Middle frontal gyrus (tissue), 1 donor: ENCODE measurements around the gene VWA1.
A peak's percentile ranks its signal among the peaks of the same experiment; 100 is the strongest.

Source experiments
- DNase-seq: peaks from one replicate; pipeline ENCODE4 v3.0.0-alpha.2; 2015; ENCODE audit warnings: low spot score; ENCODE audit errors: extremely low spot score

VWA1 gene, protein sequence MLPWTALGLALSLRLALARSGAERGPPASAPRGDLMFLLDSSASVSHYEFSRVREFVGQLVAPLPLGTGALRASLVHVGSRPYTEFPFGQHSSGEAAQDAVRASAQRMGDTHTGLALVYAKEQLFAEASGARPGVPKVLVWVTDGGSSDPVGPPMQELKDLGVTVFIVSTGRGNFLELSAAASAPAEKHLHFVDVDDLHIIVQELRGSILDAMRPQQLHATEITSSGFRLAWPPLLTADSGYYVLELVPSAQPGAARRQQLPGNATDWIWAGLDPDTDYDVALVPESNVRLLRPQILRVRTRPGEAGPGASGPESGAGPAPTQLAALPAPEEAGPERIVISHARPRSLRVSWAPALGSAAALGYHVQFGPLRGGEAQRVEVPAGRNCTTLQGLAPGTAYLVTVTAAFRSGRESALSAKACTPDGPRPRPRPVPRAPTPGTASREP

DNA sequence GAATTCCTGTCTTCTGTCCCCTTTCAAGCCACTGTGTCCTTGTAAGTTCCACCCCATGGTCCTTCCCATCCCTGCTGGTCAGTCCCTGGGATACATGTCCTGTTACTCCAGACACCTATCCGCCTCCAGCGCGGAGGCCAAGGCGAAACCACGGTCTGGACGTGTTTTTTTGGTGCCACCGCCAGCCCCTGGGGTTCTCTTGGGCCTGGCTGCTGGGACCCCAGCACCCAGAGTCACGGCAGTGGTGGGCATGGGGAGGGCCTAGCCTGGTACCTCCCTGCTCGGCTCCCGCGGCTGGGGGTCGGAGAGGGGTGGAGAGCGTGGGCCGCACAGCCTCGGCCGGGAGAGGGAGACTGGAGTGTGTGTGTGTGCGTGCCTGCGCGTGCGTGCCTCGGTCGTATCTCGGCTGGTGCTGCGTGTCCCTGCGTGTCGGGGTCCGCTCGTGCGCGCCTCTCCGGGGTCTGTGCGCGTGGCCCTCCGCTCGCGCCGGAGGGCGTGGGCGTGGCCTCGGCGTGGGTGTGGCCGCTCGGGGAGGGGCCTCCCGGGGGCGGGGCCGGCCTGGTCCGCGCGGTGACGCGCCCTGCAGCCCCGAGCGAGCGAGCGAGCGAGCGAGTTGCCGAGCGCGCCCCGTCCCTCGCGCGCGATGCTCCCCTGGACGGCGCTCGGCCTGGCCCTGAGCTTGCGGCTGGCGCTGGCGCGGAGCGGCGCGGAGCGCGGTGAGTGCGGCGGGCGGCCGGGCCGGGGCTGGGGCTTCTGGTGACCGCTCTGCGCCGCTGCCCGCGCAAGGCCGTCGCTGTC lies at the start of gene VWA1:
TSS of gene VWA1 (plus strand) at position 585 of the 798 bp plus-strand sequence. CDS start at position 644, 59 bp downstream.
- DNase-seq: no peak

DNA sequence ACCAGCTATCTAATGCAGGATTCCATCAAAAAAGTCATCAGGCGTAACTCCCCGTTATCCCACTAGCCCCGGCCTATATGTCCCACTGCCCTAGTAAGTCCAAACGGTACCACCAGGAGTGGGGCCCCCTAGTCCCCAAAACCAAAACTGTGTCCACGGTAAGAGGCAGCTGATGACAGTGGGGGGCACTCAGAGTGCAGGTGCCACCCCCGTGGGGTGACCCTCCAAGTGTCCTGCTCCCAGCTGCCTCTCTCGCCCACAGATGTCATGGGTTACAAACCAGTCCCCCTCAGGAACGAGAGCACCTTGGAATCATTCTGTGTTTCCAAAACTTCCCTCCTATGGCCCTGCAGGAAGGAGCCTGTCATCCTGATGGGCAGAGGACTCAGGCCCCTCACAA lies 49.6 kb upstream of the VWA1 start:
- no peak for DNase-seq

- DNase-seq: no peak
Measured at GRCh38 chr1:1387098-1388077, 48.1 kb upstream of the VWA1 start.

GRCh38 chr1:1388078-1388472 lies 47.4 kb upstream of the VWA1 start:
- no peak for DNase-seq

- no peak for DNase-seq
Measured at GRCh38 chr1:1390675-1391074, 44.8 kb upstream of the VWA1 start.

DNA sequence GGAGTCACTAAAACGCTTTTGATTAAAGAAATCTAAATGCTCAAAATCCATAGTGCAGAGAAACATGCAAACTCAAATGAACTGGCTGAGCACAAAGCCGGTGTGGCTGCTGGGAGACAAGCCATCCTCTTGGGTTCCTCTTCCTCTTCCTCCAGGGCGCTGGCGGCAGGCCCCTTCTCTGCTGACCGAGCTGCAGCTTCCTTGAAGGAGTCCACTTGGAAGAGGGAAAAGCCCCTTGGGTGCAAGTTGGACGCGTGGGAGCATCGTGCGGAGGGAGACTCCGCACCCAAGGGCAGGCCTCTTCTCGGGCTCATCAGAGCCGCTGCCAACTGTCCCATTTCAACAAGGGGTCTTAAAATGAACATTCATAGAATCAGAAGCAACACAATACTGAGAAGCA lies 44.3 kb upstream of the VWA1 start:
- no peak for DNase-seq

DNA sequence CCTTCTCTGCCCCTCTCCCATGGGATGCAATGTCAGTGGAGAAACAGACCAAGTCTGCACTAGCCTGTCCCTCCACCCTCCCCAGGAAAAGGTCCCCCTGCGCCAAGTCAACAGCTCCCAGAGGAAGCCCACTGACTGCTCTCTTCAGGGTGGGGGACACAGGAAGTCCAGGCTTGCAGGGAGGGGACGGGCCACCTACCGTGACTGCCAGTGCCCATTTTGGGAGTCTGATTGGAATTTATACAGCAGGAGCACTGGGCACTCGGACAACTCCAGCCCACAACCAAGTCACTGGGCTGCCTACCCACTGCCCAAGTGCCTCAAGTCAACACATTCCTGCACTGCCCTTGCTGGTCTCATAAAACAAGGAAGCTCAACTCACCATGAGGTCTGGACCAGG lies 42.5 kb upstream of the VWA1 start:
- no peak for DNase-seq

DNA sequence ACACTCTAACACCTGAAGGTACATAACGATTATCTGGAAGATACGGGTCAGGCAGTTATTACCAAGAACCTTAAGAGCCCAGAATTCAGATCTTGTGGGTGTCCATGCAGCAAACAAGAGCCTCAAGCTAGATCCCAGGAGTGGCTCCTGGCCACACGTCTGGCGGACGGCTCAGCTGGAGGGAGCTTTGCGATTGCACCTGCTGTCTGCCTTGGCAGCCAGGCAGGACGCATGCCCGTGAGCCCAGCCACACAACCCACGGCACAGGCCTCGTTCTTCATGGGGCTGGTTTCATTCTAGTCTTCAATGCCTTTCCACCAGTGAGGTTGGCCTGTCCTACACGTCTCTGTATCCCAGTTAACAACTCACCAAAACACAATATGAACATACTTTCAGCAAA lies 42.1 kb upstream of the VWA1 start:
- DNase-seq: no peak

GRCh38 chr1:1394116-1394515 lies 41.4 kb upstream of the VWA1 start:
- DNase-seq: no peak

DNA sequence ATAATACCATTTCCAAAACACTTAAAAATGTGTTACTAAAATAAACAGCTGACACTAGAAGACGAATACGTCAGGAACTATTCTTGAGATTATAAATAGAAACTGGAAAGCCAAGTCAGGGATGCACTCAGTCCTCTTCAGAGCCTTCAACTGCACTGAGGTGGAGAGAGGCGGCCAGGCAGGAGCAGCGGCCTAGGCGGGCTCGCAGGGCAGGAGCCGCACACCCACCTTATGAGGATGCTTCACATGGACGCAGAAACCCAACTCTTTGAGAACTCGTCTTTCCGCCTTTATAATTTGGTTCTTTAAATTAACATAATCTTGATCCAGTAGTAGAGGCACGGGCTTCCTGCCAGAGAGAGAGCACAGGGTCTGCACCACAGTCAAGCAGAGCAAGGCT lies 40.3 kb upstream of the VWA1 start:
- DNase-seq: no peak

- DNase-seq: no peak
Measured at GRCh38 chr1:1397839-1398523, 37.5 kb upstream of the VWA1 start.

DNA sequence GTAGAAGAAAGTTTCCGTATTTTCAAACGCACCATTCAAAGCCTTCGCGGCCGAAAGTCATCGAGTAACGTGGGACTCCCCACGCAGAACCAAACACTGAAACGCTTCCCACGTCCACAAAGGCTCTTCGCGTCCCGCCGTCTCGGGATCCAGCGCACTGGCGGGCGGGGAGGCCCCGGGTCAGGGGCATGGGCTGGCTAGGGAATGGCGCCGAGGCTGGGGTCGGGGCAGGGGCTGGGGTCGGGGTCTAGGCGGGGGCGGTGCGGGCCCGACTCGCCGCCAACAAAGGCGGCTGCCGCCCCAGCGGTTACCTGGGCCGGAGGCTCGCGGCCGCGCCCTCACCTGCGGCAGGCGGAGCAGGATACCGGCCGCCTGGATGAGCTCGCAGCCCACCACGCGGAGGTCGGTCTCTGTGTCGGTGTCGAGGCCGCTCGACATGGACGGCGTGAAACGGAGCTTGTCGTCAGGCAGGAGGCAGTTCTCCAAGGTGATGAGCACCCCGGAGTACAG lies 36.8 kb upstream of the VWA1 start:
- DNase-seq: no peak

- peak; percentile 95 for DNase-seq
Measured at GRCh38 chr1:1399187-1399871, 36.2 kb upstream of the VWA1 start, which contains the start of gene CCNL2. Gene CCNL2 (minus strand): TSS chr1:1399335. CDS start chr1:1399306, 29 bp downstream.

- no peak for DNase-seq
Measured at GRCh38 chr1:1399872-1400575, 35.5 kb upstream of the VWA1 start.

- no peak for DNase-seq
Measured at GRCh38 chr1:1400576-1401456, 34.7 kb upstream of the VWA1 start.

GRCh38 chr1:1401457-1402010 lies 34.0 kb upstream of the VWA1 start:
- DNase-seq: no peak

DNA sequence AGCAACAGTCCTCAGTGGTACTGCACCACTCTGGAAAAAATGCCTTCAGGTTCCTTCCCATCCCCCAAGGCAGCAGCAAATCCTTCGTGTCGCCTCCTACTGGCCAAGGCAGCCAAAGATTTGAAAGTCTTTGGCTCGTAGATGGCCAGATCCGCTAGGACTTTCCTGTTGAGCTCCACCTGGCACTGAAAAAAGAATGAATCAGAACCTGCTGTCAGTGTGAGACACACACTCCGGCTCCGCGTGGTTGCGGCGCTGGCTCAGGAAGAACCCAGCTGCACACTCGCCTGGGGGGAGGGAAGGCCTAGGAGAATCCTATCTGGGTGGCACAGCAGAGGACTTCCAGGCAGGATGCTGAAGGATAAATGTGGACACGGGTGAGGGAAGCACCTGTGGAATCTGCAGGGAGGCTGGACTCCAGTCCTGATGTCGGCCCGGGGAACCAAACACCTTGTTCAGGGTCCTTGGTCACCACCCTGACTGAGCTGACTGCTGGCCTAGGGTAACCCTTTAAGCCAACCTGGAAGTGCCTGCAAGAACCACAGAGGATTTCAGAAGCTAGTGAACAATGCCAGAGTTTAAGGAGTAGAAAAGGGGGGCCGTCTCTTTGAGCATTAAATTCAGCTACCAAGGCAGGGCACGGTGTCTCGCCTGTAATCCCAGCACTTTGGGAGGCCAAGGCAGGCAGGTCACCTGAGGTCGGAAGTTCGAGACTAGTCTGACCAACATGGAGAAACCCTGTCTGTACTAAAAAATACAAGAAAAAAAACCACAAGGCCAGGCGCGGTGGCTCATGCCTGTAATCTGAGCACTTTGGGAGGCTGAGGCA lies 33.2 kb upstream of the VWA1 start:
- no peak for DNase-seq
